ENCODE data around the gene ZCCHC4. TPM values are rescaled to one million over a fixed set of nuclear protein-coding genes. Genes with fewer than 3 reads are reported as not detected.

Gene ZCCHC4
- total and polyA plus RNA-seq, 2 of the 4 experiments (the other 2 are of a cell fraction), result 7.9 to 8.1 TPM

DNA sequence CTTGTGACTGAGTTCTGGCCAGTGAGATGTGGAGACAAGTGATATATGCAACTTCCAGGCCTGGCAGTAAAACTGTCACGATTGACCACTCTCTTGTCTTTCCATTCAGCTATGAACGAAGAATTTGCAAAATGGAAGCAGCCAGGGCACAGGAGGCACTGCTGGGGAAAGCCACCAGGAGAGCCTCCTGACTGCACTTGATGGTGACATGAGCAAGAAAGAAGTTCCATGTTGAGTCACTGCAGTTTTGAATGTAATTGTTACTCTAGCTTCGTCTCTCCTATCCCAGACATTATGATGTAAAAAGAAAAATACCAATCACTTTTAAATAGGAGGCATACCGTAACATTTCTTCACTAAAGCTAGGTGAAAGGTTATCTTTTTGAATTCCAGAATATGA, 32.4 kb upstream of the ZCCHC4 start:
- dilution Hi-C loops (cut with HindIII; ENCODE audit: low sequenced_read_pairs, unreplicated experiment) (no loop called here), intact Hi-C loops (cut with micrococcal nuclease) (no loop called here), in situ Hi-C loops (cut with MboI; ENCODE audit: low sequenced_read_pairs) (no loop called here)
- Histone ChIP-seq H3K27me3 (ENCODE audit: control insufficient read depth, insufficient read depth, low read length) (no peaks in the 10 kb centered on the region), H3K36me3 (ENCODE audit: control insufficient read depth, insufficient read depth, low read length) (no peaks in the 10 kb centered on the region), H2BK5ac (ENCODE audit: low read depth, low read length, poor library complexity, severe bottlenecking) (no peak overlapping the region), H3K4me3 (ENCODE audit: insufficient read depth, low read depth, low read length) (no peak overlapping the region), H3K27ac (ENCODE audit: insufficient read depth, low read length) (no peak overlapping the region), H3K4me2 (ENCODE audit: low read depth, low read length) (no peak overlapping the region), H2BK20ac (ENCODE audit: low read depth, low read length) (no peak overlapping the region), H3K14ac (replicated peaks; ENCODE audit: low read depth, low read length) (no peak overlapping the region), H3K9me3 (ENCODE audit: control insufficient read depth, insufficient read depth, low read length) (no peaks in the 10 kb centered on the region), H3K23ac (ENCODE audit: low read depth, low read length) (no peak overlapping the region), H3K4me1 (ENCODE audit: control insufficient read depth, insufficient read depth, low read length) (no peaks in the 10 kb centered on the region), H3K4ac (ENCODE audit: low read depth, low read length) (no peak overlapping the region), H4K20me1 (ENCODE audit: insufficient read depth, low read length) (no peaks in the 10 kb centered on the region), H4K5ac (ENCODE audit: low read depth, low read length) (no peak overlapping the region), H2AK5ac (ENCODE audit: low read depth, low read length) (no peak overlapping the region), H3K9ac (ENCODE audit: low read depth, low read length) (no peak overlapping the region), H2BK15ac (ENCODE audit: low read depth, low read length) (no peak overlapping the region), H4K8ac (ENCODE audit: low read depth in 2 of 2, low read length in 2 of 2) (no peak overlapping the region), H2BK120ac (ENCODE audit: low read depth, low read length) (no peak overlapping the region), H3K79me1 (ENCODE audit: low read depth in 1 of 2, low read length in 2 of 2) (no peaks in the 10 kb centered on the region), H3K9me1 (ENCODE audit: insufficient read depth, low read length) (no peaks in the 10 kb centered on the region), H3K56ac (ENCODE audit: extremely low read depth, insufficient read depth, low read length) (no peak overlapping the region), H2AFZ (replicated peaks; ENCODE audit: low read length, poor library complexity) (no peak overlapping the region), H4K91ac (ENCODE audit: insufficient read depth, low read depth, low read length) (no peak overlapping the region), H2AK9ac (replicated peaks; ENCODE audit: low read depth, low read length, poor library complexity) (no peak overlapping the region), H3K18ac (ENCODE audit: low read depth, low read length) (no peak overlapping the region)
- ChIA-PET CTCF (interaction anchor here (0.6 kb wide), 1 partner anchor 72 kb away, joined by 3 read pairs; no protein-coding TSS in a partner anchor), POLR2A (ENCODE audit: unreplicated experiment) (no interaction called here)
- BruUV-seq (replicated peaks), result no TSS peak
- no CpG with 5 or more reads among the region's 4 CpGs for WGBS, 2 experiments (ENCODE audit: extremely low coverage in 2 of 2, insufficient read length in 1 of 2)
- ATAC-seq (ENCODE audit: low read depth) (no peak), DNase-seq (no peak)
- TF ChIP-seq RFX5 (IDR thresholded peaks at IDR 0.05; ENCODE audit: low read depth, low read length) (no peak), USF2 (IDR thresholded peaks at IDR 0.05; ENCODE audit: low read depth, low read length) (no peak)
- TF ChIP-seq, protein P1, sequence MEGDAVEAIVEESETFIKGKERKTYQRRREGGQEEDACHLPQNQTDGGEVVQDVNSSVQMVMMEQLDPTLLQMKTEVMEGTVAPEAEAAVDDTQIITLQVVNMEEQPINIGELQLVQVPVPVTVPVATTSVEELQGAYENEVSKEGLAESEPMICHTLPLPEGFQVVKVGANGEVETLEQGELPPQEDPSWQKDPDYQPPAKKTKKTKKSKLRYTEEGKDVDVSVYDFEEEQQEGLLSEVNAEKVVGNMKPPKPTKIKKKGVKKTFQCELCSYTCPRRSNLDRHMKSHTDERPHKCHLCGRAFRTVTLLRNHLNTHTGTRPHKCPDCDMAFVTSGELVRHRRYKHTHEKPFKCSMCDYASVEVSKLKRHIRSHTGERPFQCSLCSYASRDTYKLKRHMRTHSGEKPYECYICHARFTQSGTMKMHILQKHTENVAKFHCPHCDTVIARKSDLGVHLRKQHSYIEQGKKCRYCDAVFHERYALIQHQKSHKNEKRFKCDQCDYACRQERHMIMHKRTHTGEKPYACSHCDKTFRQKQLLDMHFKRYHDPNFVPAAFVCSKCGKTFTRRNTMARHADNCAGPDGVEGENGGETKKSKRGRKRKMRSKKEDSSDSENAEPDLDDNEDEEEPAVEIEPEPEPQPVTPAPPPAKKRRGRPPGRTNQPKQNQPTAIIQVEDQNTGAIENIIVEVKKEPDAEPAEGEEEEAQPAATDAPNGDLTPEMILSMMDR (conservative IDR thresholded peaks at IDR 0.05; ENCODE audit: low read depth, low read length), result no peak

All from IMR-90 (cell line).